IMR-90 (cell line): Measurements from ENCODE around the gene ABHD3.

Experiments
- CEBPB ChIP-seq: IDR thresholded peaks from 2 replicates; pipeline ENCODE4 v1.6.1; 2012; ENCODE audit warnings: low read depth, low read length, improper control_type of control experiment
- FOS ChIP-seq: fragments of 150-350 bp; IDR thresholded peaks from 2 replicates; pipeline ENCODE4 v1.6.1; 2016; ENCODE audit warnings: low read depth, low read length
- MAFK ChIP-seq: IDR thresholded peaks from 2 replicates; pipeline ENCODE4 v1.6.1; 2012; ENCODE audit warnings: low read depth, low read length, improper control_type of control experiment
- MAZ ChIP-seq: IDR thresholded peaks from 2 replicates; pipeline ENCODE4 v1.6.1; 2012; ENCODE audit warnings: low read depth, mild to moderate bottlenecking, low read length, improper control_type of control experiment, moderate library complexity, borderline replicate concordance
- MXI1 ChIP-seq: IDR thresholded peaks from 2 replicates; pipeline ENCODE4 v1.6.1; 2012; ENCODE audit warnings: low read depth, mild to moderate bottlenecking, low read length, moderate library complexity, borderline replicate concordance
- POLR2A ChIP-seq: IDR thresholded peaks from 2 replicates; pipeline ENCODE4 v1.6.1; 2012; ENCODE audit warnings: mild to moderate bottlenecking, low read depth, low read length
- RAD21 ChIP-seq: IDR thresholded peaks from 2 replicates; pipeline ENCODE4 v1.6.1; 2012; ENCODE audit warnings: low read length, improper control_type of control experiment
- RFX5 ChIP-seq: IDR thresholded peaks from 2 replicates; pipeline ENCODE4 v1.8.0; 2012; ENCODE audit warnings: low read depth, mild to moderate bottlenecking, low read length, moderate library complexity
- SMC3 ChIP-seq: fragments of 150-350 bp; IDR thresholded peaks from 2 replicates; pipeline ENCODE4 v1.6.1; 2016; ENCODE audit warnings: low read depth, mild to moderate bottlenecking, antibody characterized with exemption, low read length, moderate library complexity
- TF ChIP-seq, protein P1 (sequence below): conservative IDR thresholded peaks from 2 replicates; pipeline ENCODE4 v1.5.1; 2012; ENCODE audit warnings: mild to moderate bottlenecking, low read depth, low read length, improper control_type of control experiment
- TF ChIP-seq, protein P2 (sequence below): fragments of 150-350 bp; IDR thresholded peaks from 2 replicates; pipeline ENCODE4 v1.6.1; 2017; ENCODE audit warnings: mild to moderate bottlenecking, antibody characterized with exemption, low read length, low read depth

DNA sequence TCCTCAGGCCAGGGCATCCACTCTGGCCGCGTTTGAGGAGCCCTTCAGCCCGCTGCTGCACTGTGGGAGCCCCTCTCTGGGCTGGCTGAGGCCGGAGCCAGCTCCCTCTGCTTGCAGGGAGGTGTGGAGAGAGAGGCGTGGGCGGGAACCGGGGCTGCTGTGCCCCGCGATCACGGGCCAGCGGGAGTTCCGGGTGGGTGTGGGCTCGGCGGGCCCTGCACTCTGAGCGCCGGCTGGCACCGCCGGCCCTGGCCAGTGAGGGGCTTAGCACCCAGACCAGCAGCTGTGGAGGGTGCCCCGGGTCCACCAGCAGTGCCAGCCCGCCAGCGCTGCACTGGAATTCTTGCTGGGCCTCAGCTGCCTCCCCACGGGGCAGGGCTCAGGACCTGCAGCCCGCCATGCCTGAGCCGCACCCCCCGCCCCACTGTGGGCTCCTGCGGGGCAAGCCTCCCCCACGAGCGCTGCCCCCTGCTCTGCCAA lies 1.9 kb upstream of the ABHD3 start:
- TF ChIP-seq, protein P1, sequence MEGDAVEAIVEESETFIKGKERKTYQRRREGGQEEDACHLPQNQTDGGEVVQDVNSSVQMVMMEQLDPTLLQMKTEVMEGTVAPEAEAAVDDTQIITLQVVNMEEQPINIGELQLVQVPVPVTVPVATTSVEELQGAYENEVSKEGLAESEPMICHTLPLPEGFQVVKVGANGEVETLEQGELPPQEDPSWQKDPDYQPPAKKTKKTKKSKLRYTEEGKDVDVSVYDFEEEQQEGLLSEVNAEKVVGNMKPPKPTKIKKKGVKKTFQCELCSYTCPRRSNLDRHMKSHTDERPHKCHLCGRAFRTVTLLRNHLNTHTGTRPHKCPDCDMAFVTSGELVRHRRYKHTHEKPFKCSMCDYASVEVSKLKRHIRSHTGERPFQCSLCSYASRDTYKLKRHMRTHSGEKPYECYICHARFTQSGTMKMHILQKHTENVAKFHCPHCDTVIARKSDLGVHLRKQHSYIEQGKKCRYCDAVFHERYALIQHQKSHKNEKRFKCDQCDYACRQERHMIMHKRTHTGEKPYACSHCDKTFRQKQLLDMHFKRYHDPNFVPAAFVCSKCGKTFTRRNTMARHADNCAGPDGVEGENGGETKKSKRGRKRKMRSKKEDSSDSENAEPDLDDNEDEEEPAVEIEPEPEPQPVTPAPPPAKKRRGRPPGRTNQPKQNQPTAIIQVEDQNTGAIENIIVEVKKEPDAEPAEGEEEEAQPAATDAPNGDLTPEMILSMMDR = no peak
- TF ChIP-seq RFX5 (no peak), CEBPB (no peak), POLR2A (no peak), RAD21 (no peak), MXI1 (no peak), SMC3 (no peak), MAFK (no peak), MAZ (no peak), FOS (no peak)
- TF ChIP-seq, protein P2, sequence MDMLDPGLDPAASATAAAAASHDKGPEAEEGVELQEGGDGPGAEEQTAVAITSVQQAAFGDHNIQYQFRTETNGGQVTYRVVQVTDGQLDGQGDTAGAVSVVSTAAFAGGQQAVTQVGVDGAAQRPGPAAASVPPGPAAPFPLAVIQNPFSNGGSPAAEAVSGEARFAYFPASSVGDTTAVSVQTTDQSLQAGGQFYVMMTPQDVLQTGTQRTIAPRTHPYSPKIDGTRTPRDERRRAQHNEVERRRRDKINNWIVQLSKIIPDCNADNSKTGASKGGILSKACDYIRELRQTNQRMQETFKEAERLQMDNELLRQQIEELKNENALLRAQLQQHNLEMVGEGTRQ = no peak
